ENCODE measurements around the gene TRNAU1AP.
A peak's percentile ranks its signal among the peaks of the same experiment; 100 is the strongest.
"Not testable (repeated sequence)": the region's sequence is repeated elsewhere in the genome, so short reads cannot be mapped to it uniquely, and the experiment has no call there.

TRNAU1AP gene

DNA sequence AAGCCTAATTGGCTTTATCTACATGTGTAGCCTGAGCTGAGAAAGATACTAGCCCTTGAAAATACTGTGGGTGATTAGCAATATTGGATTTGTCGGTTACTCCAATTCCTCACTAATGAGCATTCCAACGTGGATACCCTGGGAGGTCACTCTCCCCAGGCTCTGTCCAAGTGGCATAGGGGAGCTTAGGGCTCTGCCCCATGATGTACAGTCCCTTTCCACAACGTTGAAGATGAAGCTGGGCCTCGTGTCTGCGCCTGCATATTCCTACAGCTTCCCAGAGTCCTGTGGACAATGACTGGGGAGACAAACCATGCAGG, 44.5 kb upstream of the TRNAU1AP start:
- no peak for TF ChIP-seq CTCF (IDR thresholded peaks at IDR 0.05; ENCODE audit: low read depth, low read length, missing control alignments)
- no peak for DNase-seq (ENCODE audit: low read depth)

DNA sequence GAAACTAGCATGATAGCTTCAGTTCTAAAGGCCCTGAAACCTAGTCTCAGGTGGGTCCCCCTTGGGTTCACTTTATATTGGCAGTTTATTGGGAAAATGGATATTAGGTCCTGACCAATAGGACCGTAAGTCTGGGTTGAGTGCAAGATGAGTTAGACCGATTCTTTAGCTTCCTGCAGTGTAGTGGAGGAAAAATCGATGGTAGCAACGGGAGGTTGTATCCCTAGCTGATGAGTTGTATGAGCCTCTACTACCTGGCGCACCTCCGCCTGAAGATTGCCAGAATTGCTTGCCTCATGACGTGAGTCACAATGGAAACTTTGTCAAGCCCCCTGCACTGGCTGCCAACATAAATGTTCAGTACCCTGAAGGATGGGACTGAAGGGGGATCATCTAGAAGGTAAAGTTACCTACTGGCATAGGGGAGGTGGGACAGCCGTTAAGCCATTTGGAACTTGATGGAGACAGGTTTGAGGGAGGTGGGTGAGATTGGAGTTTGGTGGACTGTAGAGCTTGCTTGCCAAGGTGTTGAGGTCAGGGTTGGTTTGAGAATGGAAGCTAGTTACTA, 43.1 kb upstream of the TRNAU1AP start:
- H3K4me3 ChIP-seq (ENCODE audit: low read depth, low read length): peak overlapping the region; percentile 93
- TF ChIP-seq CTCF (IDR thresholded peaks at IDR 0.05; ENCODE audit: low read depth, low read length, missing control alignments): no peak
- no peak for DNase-seq (ENCODE audit: low read depth)

More for the DNA sequence above, 44.5 kb upstream of the TRNAU1AP start:
- peak overlapping the region; percentile 93 for H3K4me3 ChIP-seq (ENCODE audit: low read depth, low read length)

DNA sequence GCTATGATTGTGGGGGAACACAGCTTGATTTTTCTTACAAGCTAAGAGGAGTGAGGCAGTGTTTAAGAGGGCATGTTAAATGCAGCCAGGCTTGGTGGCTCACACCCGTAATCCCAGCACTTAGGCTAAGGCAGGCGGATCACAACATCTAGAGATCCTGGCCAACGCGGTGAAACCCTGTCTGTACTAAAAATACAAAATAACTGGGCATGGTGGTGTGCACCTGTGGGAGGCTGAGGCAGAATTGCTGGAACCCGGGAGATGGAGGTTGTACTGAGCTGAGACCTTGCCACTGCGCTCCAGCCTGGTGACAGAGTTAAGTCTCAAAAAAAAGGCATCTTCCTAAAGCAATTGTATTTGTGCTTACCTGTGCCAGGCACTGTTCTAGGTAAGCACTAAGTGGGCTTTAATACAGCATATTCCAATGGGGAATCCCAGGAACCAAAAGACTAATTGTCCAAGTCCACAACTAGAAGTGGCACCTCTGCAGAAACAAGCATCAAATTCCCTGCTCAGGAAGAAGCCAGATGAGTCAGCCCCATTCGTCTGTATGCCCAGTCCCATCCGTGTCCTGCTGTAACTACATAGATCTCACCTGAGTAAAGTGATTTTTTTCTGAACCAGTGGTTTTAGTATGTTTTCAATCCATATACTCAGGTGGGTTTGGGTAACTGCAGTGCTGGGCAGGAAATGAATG, 42.5 kb upstream of the TRNAU1AP start:
- peak overlapping the region; percentile 93 for H3K4me3 ChIP-seq (ENCODE audit: low read depth, low read length)
- no peak for DNase-seq (ENCODE audit: low read depth)
- no peak for TF ChIP-seq CTCF (IDR thresholded peaks at IDR 0.05; ENCODE audit: low read depth, low read length, missing control alignments)

DNA sequence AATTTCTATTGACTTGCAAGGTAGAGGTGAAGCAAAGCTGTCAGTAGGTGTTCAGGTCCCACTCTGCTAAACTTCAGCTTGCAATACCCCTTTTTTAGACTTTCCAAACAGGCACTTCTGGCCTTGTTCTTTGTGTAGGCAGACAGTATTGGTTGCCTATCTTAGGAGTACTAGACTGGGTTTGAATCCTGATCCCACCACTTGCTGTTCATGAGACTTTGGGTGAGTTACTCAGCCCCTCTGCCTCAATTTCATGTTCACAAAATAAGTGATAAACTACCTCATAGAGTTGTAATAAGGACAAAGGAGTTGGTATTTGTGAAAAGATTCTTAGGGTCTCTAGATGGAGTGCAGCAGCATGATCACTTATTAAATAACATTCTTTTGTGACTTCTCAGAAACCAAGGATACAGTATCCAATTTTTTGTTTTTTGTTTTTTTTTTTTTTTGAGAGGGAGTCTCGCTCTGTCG, 41.9 kb upstream of the TRNAU1AP start:
- H3K4me3 ChIP-seq (ENCODE audit: low read depth, low read length): no peak overlapping the region; the same call in 1 of the 2 replicates
- no peak for TF ChIP-seq CTCF (IDR thresholded peaks at IDR 0.05; ENCODE audit: low read depth, low read length, missing control alignments)
- no peak for DNase-seq (ENCODE audit: low read depth)

DNA sequence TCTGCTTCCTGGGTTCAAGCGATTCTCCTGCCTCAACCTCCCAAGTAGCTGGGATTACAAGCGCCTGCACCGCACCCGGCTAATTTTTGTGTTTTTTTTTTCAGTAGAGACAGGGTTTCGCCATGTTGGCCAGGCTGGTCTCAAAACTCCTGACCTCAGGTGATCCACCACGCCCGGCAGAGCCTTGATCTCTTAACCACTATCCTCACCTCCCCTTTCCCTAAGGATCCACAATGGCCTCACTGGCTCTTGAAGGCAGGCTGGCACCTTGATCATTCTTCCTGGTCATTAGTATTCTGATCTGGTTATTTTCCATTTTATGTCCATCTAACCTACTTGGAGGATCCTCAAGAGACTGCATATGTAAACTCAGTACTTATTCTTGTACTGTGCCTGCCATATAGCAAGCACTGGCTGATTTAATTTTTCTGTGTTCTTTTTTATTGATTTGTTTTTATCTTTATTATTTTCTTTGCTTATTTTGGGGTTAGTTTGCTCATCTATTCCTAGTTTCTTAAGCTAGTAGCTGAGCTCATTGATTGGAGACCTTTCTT, 40.8 kb upstream of the TRNAU1AP start:
- no peak overlapping the region for H3K4me3 ChIP-seq (ENCODE audit: low read depth, low read length)
- no peak for TF ChIP-seq CTCF (IDR thresholded peaks at IDR 0.05; ENCODE audit: low read depth, low read length, missing control alignments)
- DNase-seq (ENCODE audit: low read depth): no peak

- DNase-seq (ENCODE audit: low read depth); H3K4me3 ChIP-seq (ENCODE audit: low read depth, low read length): not testable (repeated sequence)
Measured at GRCh38 chr1:28514445-28514933, 38.4 kb upstream of the TRNAU1AP start.

GRCh38 chr1:28516518-28516956, 36.3 kb upstream of the TRNAU1AP start:
- no peak for DNase-seq (ENCODE audit: low read depth)
- no peak for TF ChIP-seq CTCF (IDR thresholded peaks at IDR 0.05; ENCODE audit: low read depth, low read length, missing control alignments)
- H3K4me3 ChIP-seq (ENCODE audit: low read depth, low read length): no peak overlapping the region

All from GM12864 (cell line).